HG03432 (cell line): ENCODE measurements around the gene CKAP5.
"Not testable (repeated sequence)": the region's sequence is repeated elsewhere in the genome, so short reads cannot be mapped to it uniquely, and the experiment has no call there.

Source experiments
- ATAC-seq: cut with Tn5 transposase; IDR thresholded peaks from one replicate; pipeline ENCODE4 v1.9.1; 2021; ENCODE audit warnings: mild to moderate bottlenecking, moderate library complexity; ENCODE audit not compliant: unreplicated experiment

The CKAP5 gene

GRCh38 chr11:46728659-46729040, 117.4 kb downstream of the CKAP5 start:
- ATAC-seq = no peak

- ATAC-seq = no peak
Measured at GRCh38 chr11:46727952-46728658, 118.0 kb downstream of the CKAP5 start.

- no peak for ATAC-seq
Measured at GRCh38 chr11:46726206-46726862, 119.7 kb downstream of the CKAP5 start.

- no peak for ATAC-seq
Measured at GRCh38 chr11:46725338-46726205, 120.5 kb downstream of the CKAP5 start.

- ATAC-seq = no peak
Measured at GRCh38 chr11:46724088-46724487, 122.0 kb downstream of the CKAP5 start.

GRCh38 chr11:46723359-46723680, 122.8 kb downstream of the CKAP5 start:
- ATAC-seq = no peak

- no peak for ATAC-seq
Measured at GRCh38 chr11:46722566-46723358, 123.3 kb downstream of the CKAP5 start.

GRCh38 chr11:46721286-46721685, 124.8 kb downstream of the CKAP5 start:
- ATAC-seq = no peak

GRCh38 chr11:46719543-46720218, 126.4 kb downstream of the CKAP5 start:
- ATAC-seq = no peak

- ATAC-seq = no peak
Measured at GRCh38 chr11:46719048-46719542, 127.0 kb downstream of the CKAP5 start, which contains the start of gene F2. F2 (plus strand) TSS chr11:46719213; CDS start chr11:46719236, 23 bp downstream.

- no peak for ATAC-seq
Measured at GRCh38 chr11:46718155-46719019, 127.7 kb downstream of the CKAP5 start.

GRCh38 chr11:46717825-46718154, 128.3 kb downstream of the CKAP5 start:
- ATAC-seq = not testable (repeated sequence)

- ATAC-seq = no peak
Measured at GRCh38 chr11:46712874-46713576, 133.1 kb downstream of the CKAP5 start.

GRCh38 chr11:46711303-46711702, 134.8 kb downstream of the CKAP5 start:
- no peak for ATAC-seq

GRCh38 chr11:46710821-46711269, 135.2 kb downstream of the CKAP5 start:
- no peak for ATAC-seq

GRCh38 chr11:46709351-46709750, 136.7 kb downstream of the CKAP5 start:
- ATAC-seq = not testable (repeated sequence)

- ATAC-seq = no peak
Measured at GRCh38 chr11:46706886-46707285, 139.2 kb downstream of the CKAP5 start.

GRCh38 chr11:46705070-46705688, 140.9 kb downstream of the CKAP5 start:
- ATAC-seq = no peak
